ENCODE data around the gene OVAAL.

OVAAL gene

GRCh38 chr1:180594723-180595122 lies 36.0 kb downstream of the OVAAL start:
- WGBS (ENCODE audit: extremely low coverage, insufficient coverage, low lambda C conversion rate): no CpG with 5 or more reads among the region's 6 CpGs
- Histone ChIP-seq H2AK5ac (ENCODE audit: low read length) (no peak overlapping the region), H3K4me2 (ENCODE audit: low read length) (no peak overlapping the region), H3K9ac (ENCODE audit: low read length) (no peak overlapping the region), H3K36me3 (ENCODE audit: control insufficient read depth, insufficient read depth, low read length) (no peaks in the 10 kb centered on the region), H3K79me1 (ENCODE audit: low read length) (no peaks in the 10 kb centered on the region), H3K79me2 (ENCODE audit: control insufficient read depth, insufficient read depth, low read length) (no peaks in the 10 kb centered on the region), H3K4me1 (ENCODE audit: control insufficient read depth, low read depth, low read length) (no peaks in the 10 kb centered on the region), H3K27me3 (ENCODE audit: insufficient read depth, low read length, poor library complexity) (no peaks in the 10 kb centered on the region), H2BK15ac (replicated peaks; ENCODE audit: low read depth) (no peak overlapping the region), H4K8ac (ENCODE audit: low read depth, low read length) (no peak overlapping the region), H2BK5ac (ENCODE audit: low read length) (no peak overlapping the region), H2BK120ac (ENCODE audit: low read depth, low read length) (no peak overlapping the region), H3K27ac (ENCODE audit: low read depth, low read length) (no peak overlapping the region), H3K18ac (ENCODE audit: low read length) (no peak overlapping the region), H3K4me3 (ENCODE audit: low read length) (no peak overlapping the region), H4K5ac (ENCODE audit: low read length) (no peak overlapping the region), H3K23ac (ENCODE audit: low read length) (no peak overlapping the region), H3K56ac (ENCODE audit: low read length) (no peak overlapping the region), H3K4ac (ENCODE audit: low read depth, low read length) (no peak overlapping the region)
- DNase-seq: no peak

- no peak overlapping the region for H3K4me3 ChIP-seq (ENCODE audit: low read length)
- no CpG with 5 or more reads among the region's 2 CpGs for WGBS (ENCODE audit: extremely low coverage, insufficient coverage, low lambda C conversion rate)
- no peaks in the 10 kb centered on the region for H3K27me3 ChIP-seq (ENCODE audit: insufficient read depth, low read length, poor library complexity)
- no peaks in the 10 kb centered on the region for H3K79me1 ChIP-seq (ENCODE audit: low read length)
- no peak overlapping the region for H3K9ac ChIP-seq (ENCODE audit: low read length)
- no peak overlapping the region for H4K5ac ChIP-seq (ENCODE audit: low read length)
- no peak overlapping the region for H3K56ac ChIP-seq (ENCODE audit: low read length)
- no peak overlapping the region for H3K23ac ChIP-seq (ENCODE audit: low read length)
- no peak overlapping the region for H2BK15ac ChIP-seq (replicated peaks; ENCODE audit: low read depth)
- no peaks in the 10 kb centered on the region for H3K79me2 ChIP-seq (ENCODE audit: control insufficient read depth, insufficient read depth, low read length)
- H3K4ac ChIP-seq (ENCODE audit: low read depth, low read length): no peak overlapping the region
- no peaks in the 10 kb centered on the region for H3K36me3 ChIP-seq (ENCODE audit: control insufficient read depth, insufficient read depth, low read length)
- no peak overlapping the region for H2BK5ac ChIP-seq (ENCODE audit: low read length)
- no peak for DNase-seq
- no peak overlapping the region for H2BK120ac ChIP-seq (ENCODE audit: low read depth, low read length)
- H3K4me2 ChIP-seq (ENCODE audit: low read length): no peak overlapping the region
- no peak overlapping the region for H3K27ac ChIP-seq (ENCODE audit: low read depth, low read length)
- no peaks in the 10 kb centered on the region for H3K4me1 ChIP-seq (ENCODE audit: control insufficient read depth, low read depth, low read length)
- H4K8ac ChIP-seq (ENCODE audit: low read depth, low read length): no peak overlapping the region
- no peak overlapping the region for H3K18ac ChIP-seq (ENCODE audit: low read length)
- H2AK5ac ChIP-seq (ENCODE audit: low read length): no peak overlapping the region
Measured at GRCh38 chr1:180595966-180596365, 37.2 kb downstream of the OVAAL start.

GRCh38 chr1:180597520-180597919 lies 38.8 kb downstream of the OVAAL start:
- no peak overlapping the region for H3K4me2 ChIP-seq (ENCODE audit: low read length)
- no peak overlapping the region for H2BK120ac ChIP-seq (ENCODE audit: low read depth, low read length)
- no peak overlapping the region for H3K56ac ChIP-seq (ENCODE audit: low read length)
- H3K18ac ChIP-seq (ENCODE audit: low read length): no peak overlapping the region
- H3K27me3 ChIP-seq (ENCODE audit: insufficient read depth, low read length, poor library complexity): no peaks in the 10 kb centered on the region
- no peaks in the 10 kb centered on the region for H3K4me1 ChIP-seq (ENCODE audit: control insufficient read depth, low read depth, low read length)
- no peaks in the 10 kb centered on the region for H3K79me1 ChIP-seq (ENCODE audit: low read length)
- H2BK15ac ChIP-seq (replicated peaks; ENCODE audit: low read depth): no peak overlapping the region
- no peak overlapping the region for H3K9ac ChIP-seq (ENCODE audit: low read length)
- H4K5ac ChIP-seq (ENCODE audit: low read length): no peak overlapping the region
- H3K27ac ChIP-seq (ENCODE audit: low read depth, low read length): no peak overlapping the region
- no peak overlapping the region for H3K4me3 ChIP-seq (ENCODE audit: low read length)
- H3K36me3 ChIP-seq (ENCODE audit: control insufficient read depth, insufficient read depth, low read length): no peaks in the 10 kb centered on the region
- no peak overlapping the region for H3K4ac ChIP-seq (ENCODE audit: low read depth, low read length)
- no peak overlapping the region for H3K23ac ChIP-seq (ENCODE audit: low read length)
- DNase-seq: no peak
- no peaks in the 10 kb centered on the region for H3K79me2 ChIP-seq (ENCODE audit: control insufficient read depth, insufficient read depth, low read length)
- no peak overlapping the region for H2AK5ac ChIP-seq (ENCODE audit: low read length)
- no peak overlapping the region for H4K8ac ChIP-seq (ENCODE audit: low read depth, low read length)
- H2BK5ac ChIP-seq (ENCODE audit: low read length): no peak overlapping the region

- Histone ChIP-seq H2BK5ac (ENCODE audit: low read length) (no peak overlapping the region), H3K79me1 (ENCODE audit: low read length) (no peaks in the 10 kb centered on the region), H4K5ac (ENCODE audit: low read length) (no peak overlapping the region), H3K4ac (ENCODE audit: low read depth, low read length) (no peak overlapping the region), H3K27ac (ENCODE audit: low read depth, low read length) (no peak overlapping the region), H3K4me2 (ENCODE audit: low read length) (no peak overlapping the region), H4K8ac (ENCODE audit: low read depth, low read length) (no peak overlapping the region), H3K56ac (ENCODE audit: low read length) (no peak overlapping the region), H3K23ac (ENCODE audit: low read length) (no peak overlapping the region), H3K79me2 (ENCODE audit: control insufficient read depth, insufficient read depth, low read length) (no peaks in the 10 kb centered on the region), H2AK5ac (ENCODE audit: low read length) (no peak overlapping the region), H3K4me3 (ENCODE audit: low read length) (no peak overlapping the region), H3K27me3 (ENCODE audit: insufficient read depth, low read length, poor library complexity) (no peaks in the 10 kb centered on the region), H3K4me1 (ENCODE audit: control insufficient read depth, low read depth, low read length) (no peaks in the 10 kb centered on the region), H3K18ac (ENCODE audit: low read length) (no peak overlapping the region), H2BK120ac (ENCODE audit: low read depth, low read length) (no peak overlapping the region), H3K9ac (ENCODE audit: low read length) (no peak overlapping the region), H2BK15ac (replicated peaks; ENCODE audit: low read depth) (no peak overlapping the region), H3K36me3 (ENCODE audit: control insufficient read depth, insufficient read depth, low read length) (no peaks in the 10 kb centered on the region)
- WGBS (ENCODE audit: extremely low coverage, insufficient coverage, low lambda C conversion rate): no CpG with 5 or more reads among the region's 6 CpGs
- peak; percentile 28 for DNase-seq
Measured at GRCh38 chr1:180598333-180598974, 39.7 kb downstream of the OVAAL start.

- H2BK15ac ChIP-seq (replicated peaks; ENCODE audit: low read depth): no peak overlapping the region
- no peak overlapping the region for H3K18ac ChIP-seq (ENCODE audit: low read length)
- no peak overlapping the region for H3K56ac ChIP-seq (ENCODE audit: low read length)
Measured at GRCh38 chr1:180600343-180600742, 41.6 kb downstream of the OVAAL start.

GRCh38 chr1:180601512-180601911 lies 42.7 kb downstream of the OVAAL start:
- no peak overlapping the region for H3K4me2 ChIP-seq (ENCODE audit: low read length)
- no peak for DNase-seq
- H2BK120ac ChIP-seq (ENCODE audit: low read depth, low read length): no peak overlapping the region
- H3K79me2 ChIP-seq (ENCODE audit: control insufficient read depth, insufficient read depth, low read length): no peaks in the 10 kb centered on the region
- no peak overlapping the region for H4K8ac ChIP-seq (ENCODE audit: low read depth, low read length)
- WGBS (ENCODE audit: extremely low coverage, insufficient coverage, low lambda C conversion rate): no CpG with 5 or more reads among the region's 1 CpG
- no peak overlapping the region for H3K4me3 ChIP-seq (ENCODE audit: low read length)
- no peak overlapping the region for H4K5ac ChIP-seq (ENCODE audit: low read length)
- H3K18ac ChIP-seq (ENCODE audit: low read length): no peak overlapping the region
- H2BK5ac ChIP-seq (ENCODE audit: low read length): no peak overlapping the region
- no peak overlapping the region for H3K23ac ChIP-seq (ENCODE audit: low read length)
- H3K56ac ChIP-seq (ENCODE audit: low read length): no peak overlapping the region
- no peak overlapping the region for H2BK15ac ChIP-seq (replicated peaks; ENCODE audit: low read depth)
- no peaks in the 10 kb centered on the region for H3K79me1 ChIP-seq (ENCODE audit: low read length)
- H3K9ac ChIP-seq (ENCODE audit: low read length): no peak overlapping the region
- no peaks in the 10 kb centered on the region for H3K36me3 ChIP-seq (ENCODE audit: control insufficient read depth, insufficient read depth, low read length)
- no peaks in the 10 kb centered on the region for H3K4me1 ChIP-seq (ENCODE audit: control insufficient read depth, low read depth, low read length)
- no peak overlapping the region for H3K4ac ChIP-seq (ENCODE audit: low read depth, low read length)
- no peak overlapping the region for H3K27ac ChIP-seq (ENCODE audit: low read depth, low read length)
- H2AK5ac ChIP-seq (ENCODE audit: low read length): no peak overlapping the region
- H3K27me3 ChIP-seq (ENCODE audit: insufficient read depth, low read length, poor library complexity): no peaks in the 10 kb centered on the region

More at GRCh38 chr1:180600343-180600742, 41.6 kb downstream of the OVAAL start:
- Histone ChIP-seq H3K9ac (ENCODE audit: low read length) (no peak overlapping the region), H2BK5ac (ENCODE audit: low read length) (no peak overlapping the region), H3K79me1 (ENCODE audit: low read length) (no peaks in the 10 kb centered on the region), H3K23ac (ENCODE audit: low read length) (no peak overlapping the region), H3K4ac (ENCODE audit: low read depth, low read length) (no peak overlapping the region), H3K4me3 (ENCODE audit: low read length) (no peak overlapping the region), H2AK5ac (ENCODE audit: low read length) (no peak overlapping the region), H4K5ac (ENCODE audit: low read length) (no peak overlapping the region), H3K4me2 (ENCODE audit: low read length) (no peak overlapping the region), H3K27ac (ENCODE audit: low read depth, low read length) (no peak overlapping the region), H3K79me2 (ENCODE audit: control insufficient read depth, insufficient read depth, low read length) (no peaks in the 10 kb centered on the region), H2BK120ac (ENCODE audit: low read depth, low read length) (no peak overlapping the region), H3K27me3 (ENCODE audit: insufficient read depth, low read length, poor library complexity) (no peaks in the 10 kb centered on the region), H3K36me3 (ENCODE audit: control insufficient read depth, insufficient read depth, low read length) (no peaks in the 10 kb centered on the region), H3K4me1 (ENCODE audit: control insufficient read depth, low read depth, low read length) (no peaks in the 10 kb centered on the region), H4K8ac (ENCODE audit: low read depth, low read length) (no peak overlapping the region)
- WGBS (ENCODE audit: extremely low coverage, insufficient coverage, low lambda C conversion rate): no CpG with 5 or more reads among the region's 1 CpG
- DNase-seq: no peak

All from mesendoderm (in vitro differentiated cells).